A549 (cell line): Measurements from ENCODE around the gene PLS3.

Source experiments
- CHD2 ChIP-seq: fragments of 150-350 bp; IDR thresholded peaks from 2 replicates; pipeline ENCODE4 v1.6.1; 2014; ENCODE audit warnings: low read length; ENCODE audit not compliant: partially characterized antibody
- SMC3 ChIP-seq: fragments of >200 bp; sonication (Bioruptor Twin); formaldehyde crosslinking; IDR thresholded peaks from 3 replicates; pipeline ENCODE4 v1.6.1; 2018; ENCODE audit warnings: inconsistent platforms
- ZFP36 ChIP-seq: fragments of 450-650 bp; IDR thresholded peaks from 2 replicates; pipeline ENCODE4 v1.6.1; 2014; ENCODE audit warnings: borderline replicate concordance; ENCODE audit not compliant: partially characterized antibody
- TF ChIP-seq, protein P1 (sequence below): fragments of >200 bp; sonication (Bioruptor Twin); formaldehyde crosslinking; IDR thresholded peaks from 3 replicates; pipeline ENCODE4 v1.5.1; 2016

DNA sequence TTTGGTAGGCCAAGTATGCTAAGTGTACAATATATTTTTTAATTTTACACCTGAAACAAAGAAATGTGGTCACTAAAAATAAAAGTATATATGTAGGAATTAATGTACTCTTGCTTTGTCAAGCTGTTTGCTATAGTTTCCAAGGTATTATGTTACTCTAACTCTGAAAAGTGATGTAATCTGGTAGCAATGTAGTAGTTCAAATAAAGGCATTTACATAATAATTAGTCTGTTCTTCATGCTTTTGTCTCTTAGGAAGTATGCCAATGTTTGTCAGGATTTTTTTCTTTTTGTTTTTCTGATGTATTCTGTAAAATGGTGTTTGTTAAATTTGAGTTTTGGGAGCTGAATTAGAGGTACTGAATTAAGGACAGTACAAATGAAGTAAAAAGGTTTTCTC lies 89.5 kb downstream of the PLS3 start:
- TF ChIP-seq SMC3 = no peak
- TF ChIP-seq, protein P1, sequence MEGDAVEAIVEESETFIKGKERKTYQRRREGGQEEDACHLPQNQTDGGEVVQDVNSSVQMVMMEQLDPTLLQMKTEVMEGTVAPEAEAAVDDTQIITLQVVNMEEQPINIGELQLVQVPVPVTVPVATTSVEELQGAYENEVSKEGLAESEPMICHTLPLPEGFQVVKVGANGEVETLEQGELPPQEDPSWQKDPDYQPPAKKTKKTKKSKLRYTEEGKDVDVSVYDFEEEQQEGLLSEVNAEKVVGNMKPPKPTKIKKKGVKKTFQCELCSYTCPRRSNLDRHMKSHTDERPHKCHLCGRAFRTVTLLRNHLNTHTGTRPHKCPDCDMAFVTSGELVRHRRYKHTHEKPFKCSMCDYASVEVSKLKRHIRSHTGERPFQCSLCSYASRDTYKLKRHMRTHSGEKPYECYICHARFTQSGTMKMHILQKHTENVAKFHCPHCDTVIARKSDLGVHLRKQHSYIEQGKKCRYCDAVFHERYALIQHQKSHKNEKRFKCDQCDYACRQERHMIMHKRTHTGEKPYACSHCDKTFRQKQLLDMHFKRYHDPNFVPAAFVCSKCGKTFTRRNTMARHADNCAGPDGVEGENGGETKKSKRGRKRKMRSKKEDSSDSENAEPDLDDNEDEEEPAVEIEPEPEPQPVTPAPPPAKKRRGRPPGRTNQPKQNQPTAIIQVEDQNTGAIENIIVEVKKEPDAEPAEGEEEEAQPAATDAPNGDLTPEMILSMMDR = no peak
- no peak for TF ChIP-seq ZFP36
- TF ChIP-seq CHD2 = no peak
